GM23338 (cell line): Measurements from ENCODE around the gene PIK3R5. TPM values are rescaled to one million over a fixed set of nuclear protein-coding genes. Genes with fewer than 3 reads are reported as not detected.

Experiments used
- ATAC-seq: fragments of 200-7000 bp; cut with Tn5 transposase; 3 replicates; pipeline ENCODE4 v1.9.1; 2020
- DNase-seq: peaks from one replicate; pipeline ENCODE4 v3.0.0-alpha.2; 2015; ENCODE audit warnings: low spot score
- H2AFZ ChIP-seq: fragments of 200-600 bp; sonication (generic); 2 replicates; pipeline ENCODE4 v1.8.0; 2016; ENCODE audit warnings: antibody characterized with exemption, mild to moderate bottlenecking, moderate library complexity
- H3F3A ChIP-seq: fragments of 200-600 bp; sonication (generic); replicated peaks from 2 replicates; pipeline ENCODE4 v1.8.0; 2017; ENCODE audit warnings: antibody characterized with exemption, mixed run types, low read depth
- H3K27ac ChIP-seq: fragments of 200-600 bp; sonication (generic); 2 replicates; pipeline ENCODE4 v1.6.1; 2016; ENCODE audit warnings: low read depth
- H3K27me3 ChIP-seq: fragments of 200-600 bp; sonication (generic); 2 replicates; pipeline ENCODE4 v1.8.0; 2016; ENCODE audit warnings: mild to moderate bottlenecking, mixed run types, moderate library complexity; ENCODE audit not compliant: insufficient read depth
- H3K36me3 ChIP-seq: fragments of 200-600 bp; sonication (generic); 2 replicates; pipeline ENCODE4 v1.8.0; 2016; ENCODE audit warnings: mild to moderate bottlenecking; ENCODE audit not compliant: insufficient read depth
- H3K4me1 ChIP-seq: fragments of 200-600 bp; sonication (generic); 2 replicates; pipeline ENCODE4 v1.8.0; 2016; ENCODE audit warnings: mild to moderate bottlenecking, moderate library complexity; ENCODE audit not compliant: insufficient read depth
- H3K4me2 ChIP-seq: fragments of 200-600 bp; sonication (generic); 2 replicates; pipeline ENCODE4 v1.7.1; 2017; ENCODE audit warnings: mixed run types
- H3K4me3 ChIP-seq: fragments of 200-600 bp; sonication (generic); 2 replicates; pipeline ENCODE4 v1.6.1; 2016; ENCODE audit warnings: mixed run types
- H3K79me2 ChIP-seq: fragments of 200-600 bp; sonication (generic); replicated peaks from 2 replicates; pipeline ENCODE4 v1.8.0; 2017; ENCODE audit warnings: mild to moderate bottlenecking; ENCODE audit not compliant: insufficient read depth
- H3K9me2 ChIP-seq: fragments of 200-600 bp; sonication (generic); 2 replicates; pipeline ENCODE4 v1.8.0; 2017; ENCODE audit not compliant: insufficient read depth
- H4K20me1 ChIP-seq: fragments of 200-600 bp; sonication (generic); replicated peaks from 2 replicates; pipeline ENCODE4 v1.8.0; 2017; ENCODE audit warnings: mild to moderate bottlenecking; ENCODE audit not compliant: insufficient read depth
- H3K27ac Mint-ChIP-seq: 2 replicates; pipeline ENCODE4 v1.8.0; 2020; ENCODE audit warnings: inconsistent platforms, mild to moderate bottlenecking, moderate library complexity, mixed read lengths
- H3K27me3 Mint-ChIP-seq: 3 replicates; pipeline ENCODE4 v1.8.0; 2022; ENCODE audit warnings: low read depth, mild to moderate bottlenecking, moderate library complexity, mixed read lengths, inconsistent platforms; ENCODE audit not compliant: insufficient read depth, poor library complexity
- H3K36me3 Mint-ChIP-seq: 3 replicates; pipeline ENCODE4 v1.8.0; 2021; ENCODE audit warnings: low read depth, mild to moderate bottlenecking, inconsistent platforms, moderate library complexity, mixed read lengths
- H3K4me1 Mint-ChIP-seq: 3 replicates; pipeline ENCODE4 v1.8.0; 2020; ENCODE audit warnings: mild to moderate bottlenecking, inconsistent platforms, mixed read lengths
- H3K4me3 Mint-ChIP-seq: 3 replicates; pipeline ENCODE4 v1.8.0; 2021; ENCODE audit warnings: moderate library complexity, mild to moderate bottlenecking, inconsistent platforms, mixed read lengths
- H3K9me3 Mint-ChIP-seq: 3 replicates; pipeline ENCODE4 v1.8.0; 2020; ENCODE audit warnings: moderate library complexity, mild to moderate bottlenecking, inconsistent platforms, mixed read lengths
- CREB1 ChIP-seq: fragments of 250-450 bp; sonication (Bioruptor Pico); IDR thresholded peaks from 2 replicates; pipeline ENCODE4 v1.5.0; 2020; ENCODE audit warnings: low read depth, mild to moderate bottlenecking, moderate library complexity
- POLR2AphosphoS5 ChIP-seq: IDR thresholded peaks from 2 replicates; pipeline ENCODE4 v1.6.1; 2016; ENCODE audit warnings: antibody characterized with exemption, low read depth
- STAT1 ChIP-seq: IDR thresholded peaks from one replicate; pipeline ENCODE4 v1.6.1; 2016; ENCODE audit warnings: antibody characterized with exemption; ENCODE audit not compliant: unreplicated experiment
- ZNF114 ChIP-seq: fragments of 250-450 bp; sonication (Bioruptor Pico); IDR thresholded peaks from 2 replicates; pipeline ENCODE4 v1.5.0; 2020; ENCODE audit warnings: mild to moderate bottlenecking, moderate library complexity
- ZNF331 ChIP-seq: fragments of 250-450 bp; sonication (Bioruptor Pico); IDR thresholded peaks from 2 replicates; pipeline ENCODE4 v1.5.0; 2020; ENCODE audit warnings: low read depth, mild to moderate bottlenecking, moderate library complexity
- polyA plus RNA-seq: library from polyadenylated mRNA; unstranded; fragments of >200 nt; fragmentation: Nextera tagmentation; extraction: Ambion mirVana; gene quantifications from 2 replicates; pipeline ENCODE4 v1.2.1, GENCODE V29; 2016
- total RNA-seq: library from RNA; depleted of rRNA; stranded (reverse); fragments of >200 nt; shearing (Covaris generic); gene quantifications from 2 replicates; pipeline ENCODE4 v1.2.3, GENCODE V29; 2014
- TF ChIP-seq, protein P1 (sequence below): fragments of 250-450 bp; sonication (Bioruptor Pico); IDR thresholded peaks from 2 replicates; pipeline ENCODE4 v1.5.0; 2020; ENCODE audit warnings: mild to moderate bottlenecking, moderate library complexity
- TF ChIP-seq, protein P2 (sequence below), 2 experiments: fragments of 200-600 bp in 1 of 2; sonication (generic) in 1 of 2; conservative IDR thresholded peaks; 2 replicates each; pipeline versions ENCODE4 v1.5.1 to v1.6.1; 2016 to 2017; ENCODE audit warnings: antibody characterized with exemption in 2 of 2, low read depth in 2 of 2, mild to moderate bottlenecking in 2 of 2, moderate library complexity in 1 of 2

PIK3R5 gene
- total and polyA plus RNA-seq, 2 experiments from 2014 or later = 1.7 to 9.4 TPM

DNA sequence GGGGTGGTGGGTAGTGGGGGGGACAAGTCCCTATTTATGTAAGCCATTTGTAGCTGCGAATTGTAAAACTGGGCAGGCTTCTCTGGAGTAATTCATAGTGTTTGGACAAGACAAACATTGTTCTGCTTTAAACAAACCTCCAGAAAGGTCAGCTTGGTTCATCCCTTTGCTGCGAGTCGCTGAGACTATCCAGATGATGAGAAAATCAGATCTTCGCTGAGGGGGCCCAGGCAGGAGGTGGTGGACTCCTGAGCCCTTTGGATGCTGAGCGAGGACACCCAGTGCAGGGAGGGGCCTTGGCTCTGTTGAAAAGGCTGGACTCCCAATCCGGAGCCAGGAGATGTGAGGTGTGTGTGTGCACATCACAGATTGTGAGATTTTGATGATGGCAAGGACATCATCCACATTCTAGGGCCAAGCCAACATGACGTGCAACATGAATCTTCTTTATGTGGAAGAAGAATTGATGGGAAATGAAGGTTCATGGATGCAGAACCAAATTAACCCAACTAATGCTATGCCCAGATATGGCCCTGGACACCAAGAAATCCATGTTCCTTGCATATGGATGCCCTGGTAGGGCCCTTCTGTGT, 40.8 kb upstream of the PIK3R5 start (continued):
- TF ChIP-seq, protein P1, sequence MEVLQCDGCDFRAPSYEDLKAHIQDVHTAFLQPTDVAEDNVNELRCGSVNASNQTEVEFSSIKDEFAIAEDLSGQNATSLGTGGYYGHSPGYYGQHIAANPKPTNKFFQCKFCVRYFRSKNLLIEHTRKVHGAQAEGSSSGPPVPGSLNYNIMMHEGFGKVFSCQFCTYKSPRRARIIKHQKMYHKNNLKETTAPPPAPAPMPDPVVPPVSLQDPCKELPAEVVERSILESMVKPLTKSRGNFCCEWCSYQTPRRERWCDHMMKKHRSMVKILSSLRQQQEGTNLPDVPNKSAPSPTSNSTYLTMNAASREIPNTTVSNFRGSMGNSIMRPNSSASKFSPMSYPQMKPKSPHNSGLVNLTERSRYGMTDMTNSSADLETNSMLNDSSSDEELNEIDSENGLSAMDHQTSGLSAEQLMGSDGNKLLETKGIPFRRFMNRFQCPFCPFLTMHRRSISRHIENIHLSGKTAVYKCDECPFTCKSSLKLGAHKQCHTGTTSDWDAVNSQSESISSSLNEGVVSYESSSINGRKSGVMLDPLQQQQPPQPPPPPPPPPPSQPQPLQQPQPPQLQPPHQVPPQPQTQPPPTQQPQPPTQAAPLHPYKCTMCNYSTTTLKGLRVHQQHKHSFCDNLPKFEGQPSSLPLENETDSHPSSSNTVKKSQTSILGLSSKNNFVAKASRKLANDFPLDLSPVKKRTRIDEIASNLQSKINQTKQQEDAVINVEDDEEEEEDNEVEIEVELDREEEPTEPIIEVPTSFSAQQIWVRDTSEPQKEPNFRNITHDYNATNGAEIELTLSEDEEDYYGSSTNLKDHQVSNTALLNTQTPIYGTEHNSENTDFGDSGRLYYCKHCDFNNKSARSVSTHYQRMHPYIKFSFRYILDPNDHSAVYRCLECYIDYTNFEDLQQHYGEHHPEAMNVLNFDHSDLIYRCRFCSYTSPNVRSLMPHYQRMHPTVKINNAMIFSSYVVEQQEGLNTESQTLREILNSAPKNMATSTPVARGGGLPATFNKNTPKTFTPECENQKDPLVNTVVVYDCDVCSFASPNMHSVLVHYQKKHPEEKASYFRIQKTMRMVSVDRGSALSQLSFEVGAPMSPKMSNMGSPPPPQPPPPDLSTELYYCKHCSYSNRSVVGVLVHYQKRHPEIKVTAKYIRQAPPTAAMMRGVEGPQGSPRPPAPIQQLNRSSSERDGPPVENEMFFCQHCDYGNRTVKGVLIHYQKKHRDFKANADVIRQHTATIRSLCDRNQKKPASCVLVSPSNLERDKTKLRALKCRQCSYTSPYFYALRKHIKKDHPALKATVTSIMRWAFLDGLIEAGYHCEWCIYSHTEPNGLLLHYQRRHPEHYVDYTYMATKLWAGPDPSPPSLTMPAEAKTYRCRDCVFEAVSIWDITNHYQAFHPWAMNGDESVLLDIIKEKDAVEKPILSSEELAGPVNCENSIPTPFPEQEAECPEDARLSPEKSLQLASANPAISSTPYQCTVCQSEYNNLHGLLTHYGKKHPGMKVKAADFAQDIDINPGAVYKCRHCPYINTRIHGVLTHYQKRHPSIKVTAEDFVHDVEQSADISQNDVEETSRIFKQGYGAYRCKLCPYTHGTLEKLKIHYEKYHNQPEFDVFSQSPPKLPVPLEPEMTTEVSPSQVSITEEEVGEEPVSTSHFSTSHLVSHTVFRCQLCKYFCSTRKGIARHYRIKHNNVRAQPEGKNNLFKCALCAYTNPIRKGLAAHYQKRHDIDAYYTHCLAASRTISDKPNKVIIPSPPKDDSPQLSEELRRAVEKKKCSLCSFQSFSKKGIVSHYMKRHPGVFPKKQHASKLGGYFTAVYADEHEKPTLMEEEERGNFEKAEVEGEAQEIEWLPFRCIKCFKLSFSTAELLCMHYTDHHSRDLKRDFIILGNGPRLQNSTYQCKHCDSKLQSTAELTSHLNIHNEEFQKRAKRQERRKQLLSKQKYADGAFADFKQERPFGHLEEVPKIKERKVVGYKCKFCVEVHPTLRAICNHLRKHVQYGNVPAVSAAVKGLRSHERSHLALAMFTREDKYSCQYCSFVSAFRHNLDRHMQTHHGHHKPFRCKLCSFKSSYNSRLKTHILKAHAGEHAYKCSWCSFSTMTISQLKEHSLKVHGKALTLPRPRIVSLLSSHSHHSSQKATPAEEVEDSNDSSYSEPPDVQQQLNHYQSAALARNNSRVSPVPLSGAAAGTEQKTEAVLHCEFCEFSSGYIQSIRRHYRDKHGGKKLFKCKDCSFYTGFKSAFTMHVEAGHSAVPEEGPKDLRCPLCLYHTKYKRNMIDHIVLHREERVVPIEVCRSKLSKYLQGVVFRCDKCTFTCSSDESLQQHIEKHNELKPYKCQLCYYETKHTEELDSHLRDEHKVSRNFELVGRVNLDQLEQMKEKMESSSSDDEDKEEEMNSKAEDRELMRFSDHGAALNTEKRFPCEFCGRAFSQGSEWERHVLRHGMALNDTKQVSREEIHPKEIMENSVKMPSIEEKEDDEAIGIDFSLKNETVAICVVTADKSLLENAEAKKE (CRISPR knock-in tag) = no peak
- no peak for TF ChIP-seq CREB1 (CRISPR knock-in tag)
- TF ChIP-seq ZNF114 (CRISPR knock-in tag) = no peak

GRCh38 chr17:9004961-9005285, 39.4 kb upstream of the PIK3R5 start:
- peaks cover 12% of the 10 kb centered on the region for H3K4me1 Mint-ChIP-seq
- peak overlapping the region; percentile 62; the same call in 2 of the 3 replicates for H3K4me3 Mint-ChIP-seq
- no peak for TF ChIP-seq STAT1
- TF ChIP-seq POLR2AphosphoS5 = no peak
- TF ChIP-seq, protein P1 (CRISPR knock-in tag) = no peak
- no peak for TF ChIP-seq ZNF331 (CRISPR knock-in tag)
- TF ChIP-seq, protein P2, sequence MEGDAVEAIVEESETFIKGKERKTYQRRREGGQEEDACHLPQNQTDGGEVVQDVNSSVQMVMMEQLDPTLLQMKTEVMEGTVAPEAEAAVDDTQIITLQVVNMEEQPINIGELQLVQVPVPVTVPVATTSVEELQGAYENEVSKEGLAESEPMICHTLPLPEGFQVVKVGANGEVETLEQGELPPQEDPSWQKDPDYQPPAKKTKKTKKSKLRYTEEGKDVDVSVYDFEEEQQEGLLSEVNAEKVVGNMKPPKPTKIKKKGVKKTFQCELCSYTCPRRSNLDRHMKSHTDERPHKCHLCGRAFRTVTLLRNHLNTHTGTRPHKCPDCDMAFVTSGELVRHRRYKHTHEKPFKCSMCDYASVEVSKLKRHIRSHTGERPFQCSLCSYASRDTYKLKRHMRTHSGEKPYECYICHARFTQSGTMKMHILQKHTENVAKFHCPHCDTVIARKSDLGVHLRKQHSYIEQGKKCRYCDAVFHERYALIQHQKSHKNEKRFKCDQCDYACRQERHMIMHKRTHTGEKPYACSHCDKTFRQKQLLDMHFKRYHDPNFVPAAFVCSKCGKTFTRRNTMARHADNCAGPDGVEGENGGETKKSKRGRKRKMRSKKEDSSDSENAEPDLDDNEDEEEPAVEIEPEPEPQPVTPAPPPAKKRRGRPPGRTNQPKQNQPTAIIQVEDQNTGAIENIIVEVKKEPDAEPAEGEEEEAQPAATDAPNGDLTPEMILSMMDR (conservative IDR thresholded peaks at IDR 0.05; ENCODE audit: low read depth in 2 of 2) = no peak

More at GRCh38 chr17:9004961-9005285, 39.4 kb upstream of the PIK3R5 start:
- no peak for ATAC-seq
- Mint-ChIP-seq H3K9me3 (no peaks in the 10 kb centered on the region; the same call in 2 of the 3 replicates), H3K36me3 (no peaks in the 10 kb centered on the region; the same call in 2 of the 3 replicates), H3K27ac (no peak overlapping the region), H3K27me3 (peaks cover 82% of the 10 kb centered on the region)
- Histone ChIP-seq H2AFZ (peak overlapping the region; percentile 88), H3K4me1 (peaks cover 16% of the 10 kb centered on the region), H3K4me3 (peak overlapping the region; percentile 60), H3K4me2 (peak overlapping the region; percentile 85), H3K36me3 (no peaks in the 10 kb centered on the region; the same call in 1 of the 2 replicates), H3K79me2 (no peaks in the 10 kb centered on the region), H3K27ac (no peak overlapping the region), H4K20me1 (no peaks in the 10 kb centered on the region; the same call in 1 of the 2 replicates), H3K27me3 (peaks cover 100% of the 10 kb centered on the region), H3K9me2 (no peaks in the 10 kb centered on the region), H3F3A (no peaks in the 10 kb centered on the region)
- no peak for DNase-seq
